Measurements from ENCODE around the gene CCDC150.

Gene CCDC150

GRCh38 chr2:196639180-196640030 is at the start of gene CCDC150:
TSS of gene CCDC150 (plus strand) at chr2:196639715. CDS start at chr2:196639767, 52 bp downstream.
- no peaks in the 10 kb centered on the region for H3K4me1 ChIP-seq
- TF ChIP-seq CTCF (IDR thresholded peaks at IDR 0.05): peak; percentile 15
- peak within 1 kb of the TSS; percentile 75 for H3K4me2 ChIP-seq (ENCODE audit: low read length)
- H3K36me3 ChIP-seq (ENCODE audit: control insufficient read depth, insufficient read depth, low read length): no peaks in the 10 kb centered on the region
- H3K4me3 ChIP-seq (ENCODE audit: low read depth, low read length): peak within 1 kb of the TSS; percentile 65
- H2AFZ ChIP-seq: peak within 1 kb of the TSS; percentile 93
- no peaks in the 10 kb centered on the region for H3K9me3 ChIP-seq (ENCODE audit: control insufficient read depth, low read length)
- H3K27me3 ChIP-seq (ENCODE audit: control insufficient read depth, insufficient read depth, low read length): no peaks in the 10 kb centered on the region
- no peaks in the 10 kb centered on the region for H3K79me2 ChIP-seq
- no peak within 1 kb of the TSS for H3K9ac ChIP-seq
- H3K27ac ChIP-seq: no peak within 1 kb of the TSS

- no peaks in the 10 kb centered on the region for H3K79me2 ChIP-seq
- no peak overlapping the region for H3K27ac ChIP-seq
- H2AFZ ChIP-seq: peak overlapping the region; percentile 5
- peaks cover 12% of the 10 kb centered on the region for H3K4me1 ChIP-seq
- H3K27me3 ChIP-seq (ENCODE audit: control insufficient read depth, insufficient read depth, low read length): no peaks in the 10 kb centered on the region
- H3K36me3 ChIP-seq (ENCODE audit: control insufficient read depth, insufficient read depth, low read length): no peaks in the 10 kb centered on the region
- H3K9me3 ChIP-seq (ENCODE audit: control insufficient read depth, low read length): no peaks in the 10 kb centered on the region
- H3K4me2 ChIP-seq (ENCODE audit: low read length): no peak overlapping the region
- no peak overlapping the region for H3K4me3 ChIP-seq (ENCODE audit: low read depth, low read length)
- no peak overlapping the region for H3K9ac ChIP-seq
- TF ChIP-seq CTCF (IDR thresholded peaks at IDR 0.05): no peak
Observed at GRCh38 chr2:196590286-196590685, 49.2 kb upstream of the CCDC150 start.

- no peaks in the 10 kb centered on the region for H3K36me3 ChIP-seq (ENCODE audit: control insufficient read depth, insufficient read depth, low read length)
- H3K27ac ChIP-seq: no peak overlapping the region
- H3K9ac ChIP-seq: no peak overlapping the region
- H3K9me3 ChIP-seq (ENCODE audit: control insufficient read depth, low read length): no peaks in the 10 kb centered on the region
- H3K4me2 ChIP-seq (ENCODE audit: low read length): no peak overlapping the region
- no peak for TF ChIP-seq CTCF (IDR thresholded peaks at IDR 0.05)
- no peak overlapping the region for H3K4me3 ChIP-seq (ENCODE audit: low read depth, low read length)
- H3K27me3 ChIP-seq (ENCODE audit: control insufficient read depth, insufficient read depth, low read length): no peaks in the 10 kb centered on the region
- H3K4me1 ChIP-seq: peaks cover 12% of the 10 kb centered on the region
- no peaks in the 10 kb centered on the region for H3K79me2 ChIP-seq
- H2AFZ ChIP-seq: no peak overlapping the region
Observed at GRCh38 chr2:196591004-196591403, 48.5 kb upstream of the CCDC150 start.

GRCh38 chr2:196591621-196592022 is 47.9 kb upstream of the CCDC150 start:
- Histone ChIP-seq H3K27ac (no peak overlapping the region), H3K4me2 (ENCODE audit: low read length) (no peak overlapping the region), H3K9ac (no peak overlapping the region), H3K4me3 (ENCODE audit: low read depth, low read length) (no peak overlapping the region), H3K79me2 (no peaks in the 10 kb centered on the region), H3K27me3 (ENCODE audit: control insufficient read depth, insufficient read depth, low read length) (no peaks in the 10 kb centered on the region), H3K36me3 (ENCODE audit: control insufficient read depth, insufficient read depth, low read length) (no peaks in the 10 kb centered on the region), H2AFZ (no peak overlapping the region), H3K4me1 (peaks cover 9% of the 10 kb centered on the region), H3K9me3 (ENCODE audit: control insufficient read depth, low read length) (no peaks in the 10 kb centered on the region)
- TF ChIP-seq CTCF (IDR thresholded peaks at IDR 0.05): no peak
